CD14-positive monocyte (primary cell): ENCODE data around the gene RAET1E. TPM values are rescaled to one million over a fixed set of nuclear protein-coding genes. Genes with fewer than 3 reads are reported as not detected.
"Not testable (repeated sequence)": the region's sequence is repeated elsewhere in the genome, so short reads cannot be mapped to it uniquely, and the experiment has no call there.

ENCODE experiments used
- DNase-seq, 3 donors: peaks; one replicate each; pipeline ENCODE4 v3.0.0-alpha.2; 2011 to 2022
- H2AFZ ChIP-seq: 2 replicates; pipeline ENCODE4 v1.6.0; 2012; ENCODE audit warnings: mild to moderate bottlenecking, low read depth, low read length, inconsistent platforms; ENCODE audit not compliant: insufficient read depth, poor library complexity, severe bottlenecking
- H3K27ac ChIP-seq, 2 donors: 1 replicate in 1 of 2; 2 replicates in 1 of 2; pipeline ENCODE4 v1.5.1; 2012 to 2013; ENCODE audit warnings: low read length in 2 of 2, control low read depth in 1 of 2, inconsistent platforms in 1 of 2, low read depth in 1 of 2, mild to moderate bottlenecking in 1 of 2
- H3K27me3 ChIP-seq, 2 donors: one replicate each; pipeline versions ENCODE4 v1.6.0 to v1.6.1; 2011 to 2013; ENCODE audit warnings: low read length in 2 of 2; ENCODE audit not compliant: control insufficient read depth in 2 of 2, insufficient read depth in 2 of 2
- H3K36me3 ChIP-seq, 2 donors: replicated peaks in 1 of 2; 1 replicate in 1 of 2; 2 replicates in 1 of 2; pipeline versions ENCODE4 v1.5.1 to v1.6.1; 2012 to 2013; ENCODE audit warnings: low read length in 2 of 2, control low read depth in 1 of 2, inconsistent platforms in 1 of 2, mild to moderate bottlenecking in 1 of 2; ENCODE audit not compliant: insufficient read depth in 2 of 2, control insufficient read depth in 1 of 2
- H3K4me1 ChIP-seq, 2 donors: 1 replicate in 1 of 2; 2 replicates in 1 of 2; pipeline versions ENCODE4 v1.5.1 to v1.6.1; 2012 to 2013; ENCODE audit warnings: low read length in 2 of 2, control low read depth in 1 of 2, inconsistent platforms in 1 of 2, mild to moderate bottlenecking in 1 of 2, moderate library complexity in 1 of 2; ENCODE audit not compliant: insufficient read depth in 2 of 2, control insufficient read depth in 1 of 2
- H3K4me2 ChIP-seq: replicated peaks from 2 replicates; pipeline ENCODE3; 2012; ENCODE audit warnings: low read length, moderate library complexity, mild to moderate bottlenecking; ENCODE audit not compliant: poor library complexity, severe bottlenecking; ENCODE audit errors: extremely low read depth
- H3K4me3 ChIP-seq, 3 experiments: fragments of 200-600 bp in 1 of 3; sonication (generic) in 1 of 3; replicated peaks in 1 of 3; 1 replicate in 2 of 3; 2 replicates in 1 of 3; pipeline ENCODE4 v1.5.1; 2011 to 2013; ENCODE audit warnings: low read length in 3 of 3, mild to moderate bottlenecking in 3 of 3, control low read depth in 2 of 3, low read depth in 2 of 3, inconsistent platforms in 1 of 3, moderate library complexity in 1 of 3
- H3K79me2 ChIP-seq: 2 replicates; pipeline ENCODE4 v1.6.0; 2012; ENCODE audit warnings: mild to moderate bottlenecking, control low read depth, inconsistent platforms, low read length, moderate library complexity; ENCODE audit not compliant: insufficient read depth
- H3K9ac ChIP-seq: 2 replicates; pipeline ENCODE4 v1.6.0; 2017; ENCODE audit warnings: low read length, mild to moderate bottlenecking; ENCODE audit not compliant: insufficient read depth, poor library complexity, severe bottlenecking
- H3K9me3 ChIP-seq, 2 donors: replicated peaks in 1 of 2; 1 replicate in 1 of 2; 2 replicates in 1 of 2; pipeline versions ENCODE4 v1.5.1 to v1.6.1; 2012 to 2013; ENCODE audit warnings: low read length in 2 of 2, control low read depth in 1 of 2; ENCODE audit not compliant: control insufficient read depth in 1 of 2, insufficient read depth in 1 of 2
- H4K20me1 ChIP-seq: 2 replicates; pipeline ENCODE4 v1.6.0; 2012; ENCODE audit warnings: mild to moderate bottlenecking, low read length, control low read depth, moderate library complexity; ENCODE audit not compliant: insufficient read depth
- H3K27ac Mint-ChIP-seq, 7 donors: one replicate each; pipeline ENCODE4 v1.8.0; 2020; ENCODE audit warnings: mild to moderate bottlenecking in 7 of 7, mixed read lengths in 7 of 7, moderate library complexity in 6 of 7, inconsistent platforms in 2 of 7
- H3K27me3 Mint-ChIP-seq, 3 donors: one replicate each; pipeline ENCODE4 v1.8.0; 2021 to 2022; ENCODE audit warnings: low read depth in 3 of 3, mild to moderate bottlenecking in 3 of 3, mixed read lengths in 3 of 3, moderate library complexity in 3 of 3, inconsistent platforms in 1 of 3
- H3K36me3 Mint-ChIP-seq, 2 donors: one replicate each; pipeline ENCODE4 v1.8.0; 2020; ENCODE audit warnings: mixed read lengths in 2 of 2, inconsistent platforms in 1 of 2, mild to moderate bottlenecking in 1 of 2
- H3K4me1 Mint-ChIP-seq: one replicate; pipeline ENCODE4 v1.8.0; 2020; ENCODE audit warnings: mild to moderate bottlenecking, mixed read lengths
- H3K4me3 Mint-ChIP-seq, 2 donors: one replicate each; pipeline ENCODE4 v1.8.0; 2020; ENCODE audit warnings: mild to moderate bottlenecking in 2 of 2, mixed read lengths in 2 of 2, moderate library complexity in 1 of 2
- H3K9me3 Mint-ChIP-seq, 7 donors: one replicate each; pipeline ENCODE4 v1.8.0; 2020 to 2022; ENCODE audit warnings: mixed read lengths in 7 of 7, mild to moderate bottlenecking in 6 of 7, moderate library complexity in 6 of 7, inconsistent platforms in 2 of 7
- WGBS: methylation state at CpG from one replicate; pipeline ENCODE4 v1.1.5; 2013; ENCODE audit warnings: missing lambda C conversion rate; ENCODE audit not compliant: insufficient coverage; 5-methylcytosine and 5-hydroxymethylcytosine counted together
- intact Hi-C, 2 donors: fragments of 100-400 bp; cut with micrococcal nuclease; formaldehyde crosslinking; loops; one replicate each; pipeline versions ENCODE4 v1.15.0 to v1.15.1; 2023
- polyA plus RNA-seq, 3 donors: library from polyadenylated mRNA; depleted of rRNA in 1 of 3; unstranded in 2 of 3; stranded (reverse) in 1 of 3; fragments of 300-500 nt in 2 of 3; fragments of >200 nt in 1 of 3; fragmentation: Illumina TruSeq in 2 of 3; gene quantifications; 1 replicate in 2 of 3; 2 replicates in 1 of 3; pipeline ENCODE4 v1.2.3, GENCODE V29; 2012 to 2021
- TF ChIP-seq, protein P1 (sequence below): fragments of 200-600 bp; IDR thresholded peaks from one replicate; pipeline ENCODE4 v1.8.0; 2022; ENCODE audit warnings: antibody characterized with exemption, mild to moderate bottlenecking

Gene RAET1E
- polyA plus RNA-seq, 3 donors: not detected

DNA sequence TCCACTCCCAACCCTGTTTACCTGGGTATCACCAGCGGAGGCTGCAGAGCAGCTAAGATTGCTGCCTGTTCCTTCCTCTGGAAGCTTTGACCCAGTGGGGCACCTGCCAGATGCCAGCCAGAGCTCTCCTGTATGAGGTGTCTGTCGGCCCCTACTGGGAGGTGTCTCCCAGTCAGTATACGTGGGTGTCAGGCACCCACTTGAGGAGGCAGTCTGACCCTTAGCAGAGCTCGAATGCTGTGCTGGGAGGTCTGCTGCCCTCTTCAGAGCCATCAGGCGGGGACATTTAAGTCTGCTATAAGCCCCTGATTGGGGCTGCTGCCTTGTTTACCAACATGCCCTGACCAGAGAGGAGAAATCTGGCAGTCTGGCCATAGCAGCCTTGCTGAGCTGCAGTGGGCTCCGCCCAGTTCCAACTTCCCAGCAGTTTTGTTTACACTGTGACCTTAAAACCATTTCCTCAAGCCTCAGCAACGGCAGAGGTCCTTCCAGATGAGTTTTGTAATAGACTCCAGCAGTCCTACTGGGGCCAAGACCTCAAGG, 2.8 kb downstream of the RAET1E start:
- no peak for DNase-seq
- intact Hi-C loops: no loop called here
- peaks cover 0 to 8% (median 4%) of the 10 kb centered on the region in 3 donors for H3K27me3 Mint-ChIP-seq
- 81% methylated on average over 5 of the region's 7 CpGs for WGBS
- Histone ChIP-seq H3K9me3 (no peaks in the 10 kb centered on the region), H3K27me3 (no peaks in the 10 kb centered on the region), H3K27ac (no peak overlapping the region), H3K9ac (no peak overlapping the region), H3K4me1 (peaks cover 0 to 18% of the 10 kb centered on the region in 2 donors), H4K20me1 (no peaks in the 10 kb centered on the region), H3K4me3 (no peak overlapping the region), H3K4me2 (no peak overlapping the region), H3K36me3 (no peaks in the 10 kb centered on the region), H2AFZ (peak overlapping the region; percentile 32), H3K79me2 (no peaks in the 10 kb centered on the region)
- H3K9me3 Mint-ChIP-seq: peaks cover 0 to 3% (median 0%) of the 10 kb centered on the region in 7 donors
- no peak overlapping the region for H3K27ac Mint-ChIP-seq
- peaks cover 15% of the 10 kb centered on the region for H3K4me1 Mint-ChIP-seq
- H3K4me3 Mint-ChIP-seq: no peak overlapping the region
- TF ChIP-seq, protein P1, sequence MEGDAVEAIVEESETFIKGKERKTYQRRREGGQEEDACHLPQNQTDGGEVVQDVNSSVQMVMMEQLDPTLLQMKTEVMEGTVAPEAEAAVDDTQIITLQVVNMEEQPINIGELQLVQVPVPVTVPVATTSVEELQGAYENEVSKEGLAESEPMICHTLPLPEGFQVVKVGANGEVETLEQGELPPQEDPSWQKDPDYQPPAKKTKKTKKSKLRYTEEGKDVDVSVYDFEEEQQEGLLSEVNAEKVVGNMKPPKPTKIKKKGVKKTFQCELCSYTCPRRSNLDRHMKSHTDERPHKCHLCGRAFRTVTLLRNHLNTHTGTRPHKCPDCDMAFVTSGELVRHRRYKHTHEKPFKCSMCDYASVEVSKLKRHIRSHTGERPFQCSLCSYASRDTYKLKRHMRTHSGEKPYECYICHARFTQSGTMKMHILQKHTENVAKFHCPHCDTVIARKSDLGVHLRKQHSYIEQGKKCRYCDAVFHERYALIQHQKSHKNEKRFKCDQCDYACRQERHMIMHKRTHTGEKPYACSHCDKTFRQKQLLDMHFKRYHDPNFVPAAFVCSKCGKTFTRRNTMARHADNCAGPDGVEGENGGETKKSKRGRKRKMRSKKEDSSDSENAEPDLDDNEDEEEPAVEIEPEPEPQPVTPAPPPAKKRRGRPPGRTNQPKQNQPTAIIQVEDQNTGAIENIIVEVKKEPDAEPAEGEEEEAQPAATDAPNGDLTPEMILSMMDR: no peak
- no peaks in the 10 kb centered on the region for H3K36me3 Mint-ChIP-seq

DNA sequence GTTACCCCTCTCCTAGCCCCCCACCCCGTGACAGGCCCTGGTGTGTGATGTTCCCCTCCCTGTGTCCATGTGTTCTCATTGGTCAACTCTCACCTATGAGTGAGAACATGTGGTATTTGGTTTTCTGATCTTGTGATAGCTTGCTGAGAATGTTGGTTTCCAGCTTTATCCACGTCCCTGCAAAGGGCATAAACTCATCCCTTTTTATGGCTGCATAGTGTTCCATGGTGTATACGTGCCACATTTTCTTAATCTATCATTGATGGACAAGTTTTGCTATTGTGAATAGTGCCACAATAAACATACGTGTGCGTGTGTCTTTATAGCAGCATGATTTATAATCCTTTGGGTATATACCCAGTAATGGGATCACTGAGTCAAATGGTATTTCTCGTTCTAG, 6.0 kb downstream of the RAET1E start:
- H3K27me3 ChIP-seq, H3K9me3 Mint-ChIP-seq, H3K9me3 ChIP-seq, H3K27me3 Mint-ChIP-seq, H3K36me3 Mint-ChIP-seq, H3K79me2 ChIP-seq, DNase-seq, H3K27ac Mint-ChIP-seq, intact Hi-C loops, H3K4me3 Mint-ChIP-seq, H3K4me3 ChIP-seq, H4K20me1 ChIP-seq, H3K27ac ChIP-seq, H2AFZ ChIP-seq, H3K36me3 ChIP-seq, H3K4me2 ChIP-seq, H3K9ac ChIP-seq: not testable (repeated sequence)
- WGBS: no CpG with 5 or more reads among the region's 6 CpGs
- peaks cover 0 to 18% of the 10 kb centered on the region in 2 donors for H3K4me1 ChIP-seq
- H3K4me1 Mint-ChIP-seq: peaks cover 19% of the 10 kb centered on the region
